Mesothelial cell of epicardium (in vitro differentiated cells): Measurements from ENCODE around the gene APBB1IP. TPM values are rescaled to one million over a fixed set of nuclear protein-coding genes. Genes with fewer than 3 reads are reported as not detected.

Experiments used
- DNase-seq, 2 experiments: peaks; one replicate each; pipeline ENCODE4 v3.0.0; 2021; ENCODE audit warnings: low spot score in 2 of 2; ENCODE audit not compliant: unreplicated experiment in 2 of 2
- H3K27ac Mint-ChIP-seq: 2 replicates; pipeline ENCODE4 v1.8.0; 2021; ENCODE audit warnings: mixed read lengths
- H3K27me3 Mint-ChIP-seq: 2 replicates; pipeline ENCODE4 v1.8.0; 2021; ENCODE audit warnings: low read depth, mixed read lengths
- H3K36me3 Mint-ChIP-seq: 2 replicates; pipeline ENCODE4 v1.8.0; 2021; ENCODE audit warnings: mixed read lengths
- H3K4me1 Mint-ChIP-seq: 2 replicates; pipeline ENCODE4 v1.8.0; 2021; ENCODE audit warnings: mixed read lengths
- H3K4me3 Mint-ChIP-seq: 2 replicates; pipeline ENCODE4 v1.8.0; 2021; ENCODE audit warnings: mild to moderate bottlenecking, moderate library complexity, mixed read lengths
- H3K9me3 Mint-ChIP-seq: 2 replicates; pipeline ENCODE4 v1.8.0; 2021; ENCODE audit warnings: mixed read lengths
- total RNA-seq: library from RNA; stranded (reverse); gene quantifications from 3 replicates; pipeline ENCODE4 v1.2.1, GENCODE V29; 2021
- TF ChIP-seq, protein P1 (sequence below): fragments of 200-600 bp; sonication (generic); IDR thresholded peaks from one replicate; pipeline ENCODE4 v1.5.0; 2021; ENCODE audit warnings: antibody characterized with exemption; ENCODE audit not compliant: unreplicated experiment

APBB1IP gene
- total RNA-seq, 1 donor from 2014 or later, result 0.22 TPM

DNA sequence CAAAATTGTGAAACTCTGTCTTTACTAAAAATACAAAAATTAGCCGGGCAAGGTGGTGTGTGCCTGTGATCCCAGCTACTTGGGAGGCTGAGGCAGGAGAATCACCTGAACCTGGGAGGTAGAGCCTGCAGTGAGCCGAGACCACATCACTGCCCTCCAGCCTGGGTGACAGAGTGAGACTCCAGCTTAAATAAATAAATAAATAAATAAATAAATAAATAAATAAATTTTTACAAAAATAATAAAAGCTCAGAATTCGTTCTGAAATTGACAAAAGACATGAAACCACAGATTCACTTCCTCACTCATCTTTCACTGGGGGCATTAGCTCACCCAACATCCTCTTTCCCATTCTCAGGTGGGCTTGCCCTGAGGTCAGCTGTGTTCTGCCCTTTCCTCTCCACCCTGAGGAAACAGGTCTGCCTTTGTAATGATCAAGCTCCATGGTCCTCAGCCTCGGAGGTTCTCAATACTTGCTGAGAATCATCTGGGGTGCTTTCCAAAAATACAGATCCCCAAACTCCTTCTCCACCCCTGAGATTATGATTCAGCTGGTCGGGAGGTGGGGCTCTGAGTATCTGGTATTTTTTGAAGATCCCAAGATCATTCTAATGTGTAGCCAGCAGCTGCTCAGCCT is 29.2 kb upstream of the APBB1IP start:
- H3K27me3 Mint-ChIP-seq, result peaks cover 8% of the 10 kb centered on the region
- no peak overlapping the region for H3K4me3 Mint-ChIP-seq
- peaks cover 2% of the 10 kb centered on the region for H3K36me3 Mint-ChIP-seq

DNA sequence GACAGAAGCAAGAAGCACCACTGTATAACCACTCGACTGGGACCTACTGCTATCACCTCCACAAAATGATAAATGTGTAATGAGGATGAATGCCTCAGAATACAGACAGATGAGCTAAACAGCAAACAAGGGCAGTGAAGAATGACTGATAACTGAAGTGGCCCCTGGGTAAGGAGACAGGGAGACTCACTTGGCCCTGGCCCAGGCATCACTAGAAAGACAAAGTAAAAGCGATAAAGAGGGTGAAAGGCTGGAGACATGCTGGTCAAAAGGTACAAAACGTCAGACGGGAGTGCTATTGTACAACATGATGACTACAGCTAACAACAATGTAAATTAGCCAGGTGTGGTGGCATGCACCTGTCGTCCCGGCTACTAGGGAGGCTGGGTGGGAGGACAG is 27.8 kb upstream of the APBB1IP start:
- H3K36me3 Mint-ChIP-seq, result peaks cover 2% of the 10 kb centered on the region
- peaks cover 10% of the 10 kb centered on the region for H3K27me3 Mint-ChIP-seq
- TF ChIP-seq, protein P1, sequence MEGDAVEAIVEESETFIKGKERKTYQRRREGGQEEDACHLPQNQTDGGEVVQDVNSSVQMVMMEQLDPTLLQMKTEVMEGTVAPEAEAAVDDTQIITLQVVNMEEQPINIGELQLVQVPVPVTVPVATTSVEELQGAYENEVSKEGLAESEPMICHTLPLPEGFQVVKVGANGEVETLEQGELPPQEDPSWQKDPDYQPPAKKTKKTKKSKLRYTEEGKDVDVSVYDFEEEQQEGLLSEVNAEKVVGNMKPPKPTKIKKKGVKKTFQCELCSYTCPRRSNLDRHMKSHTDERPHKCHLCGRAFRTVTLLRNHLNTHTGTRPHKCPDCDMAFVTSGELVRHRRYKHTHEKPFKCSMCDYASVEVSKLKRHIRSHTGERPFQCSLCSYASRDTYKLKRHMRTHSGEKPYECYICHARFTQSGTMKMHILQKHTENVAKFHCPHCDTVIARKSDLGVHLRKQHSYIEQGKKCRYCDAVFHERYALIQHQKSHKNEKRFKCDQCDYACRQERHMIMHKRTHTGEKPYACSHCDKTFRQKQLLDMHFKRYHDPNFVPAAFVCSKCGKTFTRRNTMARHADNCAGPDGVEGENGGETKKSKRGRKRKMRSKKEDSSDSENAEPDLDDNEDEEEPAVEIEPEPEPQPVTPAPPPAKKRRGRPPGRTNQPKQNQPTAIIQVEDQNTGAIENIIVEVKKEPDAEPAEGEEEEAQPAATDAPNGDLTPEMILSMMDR, result no peak
- no peak for DNase-seq
- no peak overlapping the region for H3K27ac Mint-ChIP-seq
- no peaks in the 10 kb centered on the region for H3K4me1 Mint-ChIP-seq
- peaks cover 14% of the 10 kb centered on the region for H3K9me3 Mint-ChIP-seq
- no peak overlapping the region for H3K4me3 Mint-ChIP-seq

More for the DNA sequence above, 29.2 kb upstream of the APBB1IP start:
- TF ChIP-seq, protein P1, result no peak
- no peak for DNase-seq
- Mint-ChIP-seq H3K4me1 (no peaks in the 10 kb centered on the region), H3K9me3 (peaks cover 14% of the 10 kb centered on the region), H3K27ac (no peak overlapping the region)

DNA sequence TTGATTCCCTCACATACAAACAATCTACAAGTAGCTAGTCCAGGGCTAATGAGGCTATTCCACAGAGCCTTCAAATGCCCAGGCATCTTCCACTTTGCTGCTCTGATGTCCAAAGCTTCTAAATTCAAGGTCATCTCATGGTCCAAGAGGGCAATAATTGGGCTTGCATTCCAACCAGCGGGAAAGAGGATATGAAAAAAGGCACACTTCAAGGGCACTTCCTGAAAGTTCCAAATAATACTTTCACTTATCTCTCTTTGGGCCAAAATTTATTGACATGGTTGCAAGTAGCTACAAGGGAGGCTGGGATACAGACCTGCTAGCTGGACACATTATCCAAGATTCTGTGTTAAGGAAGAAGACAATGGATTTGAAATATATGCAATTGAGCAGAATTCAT is 25.2 kb upstream of the APBB1IP start:
- H3K27ac Mint-ChIP-seq, result no peak overlapping the region
- no peak overlapping the region for H3K4me3 Mint-ChIP-seq
- DNase-seq, result no peak
- H3K4me1 Mint-ChIP-seq, result no peaks in the 10 kb centered on the region
- H3K9me3 Mint-ChIP-seq, result peaks cover 9% of the 10 kb centered on the region
- TF ChIP-seq, protein P1, result no peak
- H3K36me3 Mint-ChIP-seq, result peaks cover 2% of the 10 kb centered on the region
- peaks cover 10% of the 10 kb centered on the region for H3K27me3 Mint-ChIP-seq

DNA sequence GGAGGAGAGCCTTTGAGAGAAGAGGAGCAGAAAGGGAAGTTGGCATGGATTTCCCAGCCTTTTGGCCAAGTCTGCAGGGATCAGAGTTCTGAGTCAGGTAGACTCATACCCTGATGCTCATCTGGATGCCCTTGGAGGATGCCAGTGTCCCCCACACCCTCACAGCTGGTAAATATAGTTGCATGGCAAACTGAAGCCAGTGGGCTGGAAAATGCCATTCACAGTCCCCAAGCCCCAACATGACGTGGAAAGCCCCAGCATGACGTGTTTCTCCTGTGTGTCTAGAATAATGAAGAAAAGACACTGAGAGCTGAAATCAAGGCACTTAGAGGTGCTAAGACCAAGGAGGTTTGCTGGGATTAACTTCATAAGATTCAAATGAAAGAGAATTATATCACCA is 24.8 kb upstream of the APBB1IP start:
- Mint-ChIP-seq H3K27ac (no peak overlapping the region), H3K4me1 (no peaks in the 10 kb centered on the region), H3K4me3 (no peak overlapping the region), H3K27me3 (peaks cover 10% of the 10 kb centered on the region), H3K9me3 (peaks cover 5% of the 10 kb centered on the region), H3K36me3 (peaks cover 2% of the 10 kb centered on the region)
- TF ChIP-seq, protein P1, result no peak
- DNase-seq, result no peak

DNA sequence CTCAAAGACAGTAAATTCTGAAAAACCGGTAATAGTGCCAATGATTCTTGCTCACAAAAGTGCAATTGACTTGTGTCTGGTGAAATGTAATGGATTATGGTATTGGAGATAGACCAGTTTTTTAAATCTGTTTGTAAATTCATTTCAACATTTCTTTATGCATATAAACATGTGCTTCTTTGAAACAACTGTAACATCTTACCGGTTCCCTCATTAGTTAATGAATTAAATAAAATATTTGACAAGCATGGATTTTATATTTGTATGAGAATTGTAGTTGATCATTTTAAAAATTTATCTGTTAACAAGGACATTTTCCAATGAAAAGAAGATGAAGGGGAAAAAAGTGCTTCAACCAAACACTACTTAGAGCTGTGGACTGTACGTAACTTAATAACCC is 21.0 kb upstream of the APBB1IP start:
- no peak for DNase-seq
- no peaks in the 10 kb centered on the region for H3K4me1 Mint-ChIP-seq
- H3K36me3 Mint-ChIP-seq, result no peaks in the 10 kb centered on the region
- H3K27ac Mint-ChIP-seq, result no peak overlapping the region
- no peaks in the 10 kb centered on the region for H3K9me3 Mint-ChIP-seq
- peaks cover 9% of the 10 kb centered on the region for H3K27me3 Mint-ChIP-seq
- no peak overlapping the region for H3K4me3 Mint-ChIP-seq
- TF ChIP-seq, protein P1, result no peak

DNA sequence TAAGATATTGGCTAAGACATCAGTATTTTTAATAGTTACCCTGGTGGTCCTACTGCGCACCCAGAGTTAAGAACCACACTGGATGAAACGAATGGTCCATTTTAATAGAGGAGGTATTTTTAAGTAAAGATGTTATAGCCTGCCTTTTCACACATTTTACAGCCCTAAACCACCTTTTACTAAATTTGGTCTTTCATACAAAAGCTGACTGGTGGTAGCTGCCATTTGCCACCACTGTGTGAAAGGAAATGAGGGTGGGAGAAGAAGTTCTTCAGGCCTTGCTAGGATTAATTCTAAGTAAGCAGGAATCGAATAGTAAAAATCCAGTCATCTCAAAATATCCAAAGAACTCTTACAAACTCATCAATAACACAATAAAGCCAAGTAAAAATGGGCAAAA is 15.2 kb upstream of the APBB1IP start:
- no peak overlapping the region for H3K27ac Mint-ChIP-seq
- DNase-seq, result no peak
- no peaks in the 10 kb centered on the region for H3K36me3 Mint-ChIP-seq
- no peaks in the 10 kb centered on the region for H3K4me1 Mint-ChIP-seq
- TF ChIP-seq, protein P1, result no peak
- H3K9me3 Mint-ChIP-seq, result peaks cover 5% of the 10 kb centered on the region
- no peak overlapping the region for H3K4me3 Mint-ChIP-seq
- H3K27me3 Mint-ChIP-seq, result no peaks in the 10 kb centered on the region
